ENCODE results near the gene PITPNM2. TPM values are rescaled to one million over a fixed set of nuclear protein-coding genes. Genes with fewer than 3 reads are reported as not detected.

The PITPNM2 gene
- total and polyA plus RNA-seq, 2 of the 8 experiments (the other 6 are each of a cell fraction or from before 2014, with no cell fraction given), result 0.59 to 3.4 TPM

- no peak overlapping the region for H3K18ac ChIP-seq (ENCODE audit: extremely low read depth, low read length)
- no peaks in the 10 kb centered on the region for H4K20me1 ChIP-seq (replicated peaks in 1 of 2; ENCODE audit: control insufficient read depth in 1 of 2, insufficient read depth in 2 of 2, low read length in 2 of 2)
- no peak overlapping the region for H3K56ac ChIP-seq (replicated peaks; ENCODE audit: insufficient read length, low read depth, low read length)
- no peaks in the 10 kb centered on the region for H3K23me2 ChIP-seq (ENCODE audit: low read depth, low read length)
- H2BK120ac ChIP-seq (replicated peaks; ENCODE audit: low read depth, low read length), result no peak overlapping the region
- H3K27ac ChIP-seq (ENCODE audit: low read depth, low read length), result no peak overlapping the region
- peaks cover 4 to 12% (median 6%) of the 10 kb centered on the region in 4 experiments; a peak in 6 of 7 replicates for H3K27me3 ChIP-seq (replicated peaks in 1 of 4; ENCODE audit: control insufficient read depth in 3 of 4, extremely low read depth in 1 of 4, insufficient read depth in 3 of 4, low read length in 3 of 4)
- no peak for FAIRE-seq
- H3K9me3 ChIP-seq (ENCODE audit: insufficient read depth in 2 of 2, low read depth in 1 of 2, low read length in 1 of 2), result no peaks in the 10 kb centered on the region
- H2AFZ ChIP-seq (ENCODE audit: low read length), result no peak overlapping the region
- ChIA-PET POLR2A (ENCODE audit: partially characterized antibody) (interaction anchor here (0.6 to 2.1 kb wide), 3 partner anchors 10 to 126 kb away, joined by 3 to 8 read pairs (median 4); partner anchors contain the start of genes MPHOSPH9 and MTRFR), CTCF (ENCODE audit: partially characterized antibody) (interaction anchor here (0.8 to 1.8 kb wide), 10 partner anchors 7 to 100 kb away, joined by 3 to 6 read pairs (median 3); no protein-coding TSS in a partner anchor)
- no peaks in the 10 kb centered on the region for H3K79me2 ChIP-seq (ENCODE audit: control insufficient read depth in 1 of 2, insufficient read depth in 2 of 2, low read length in 2 of 2)
- H3K4me1 ChIP-seq (replicated peaks in 1 of 4; ENCODE audit: control insufficient read depth in 3 of 4, insufficient read depth in 4 of 4, low read length in 3 of 4), result peaks cover 1 to 6% (median 4%) of the 10 kb centered on the region in 4 experiments; a peak in 4 of 7 replicates
- no peak overlapping the region for H2BK20ac ChIP-seq (ENCODE audit: low read length)
- no peak overlapping the region for H4K91ac ChIP-seq (replicated peaks; ENCODE audit: insufficient read length, low read length)
- H3K4me2 ChIP-seq (ENCODE audit: insufficient read depth in 1 of 2, low read depth in 2 of 2, low read length in 2 of 2), result no peak overlapping the region
- H3K23ac ChIP-seq (ENCODE audit: insufficient read length), result no peak overlapping the region
- H2BK12ac ChIP-seq (ENCODE audit: low read depth, low read length), result no peak overlapping the region
- no peak overlapping the region for H3K14ac ChIP-seq (ENCODE audit: insufficient read length)
- no peak for TF ChIP-seq CHD2 (IDR thresholded peaks at IDR 0.05; ENCODE audit: low read length)
- no peak for TF ChIP-seq CTBP2 (IDR thresholded peaks at IDR 0.05; ENCODE audit: borderline replicate concordance, insufficient read depth, insufficient read length, low read length)
- TF ChIP-seq GTF2F1 (IDR thresholded peaks at IDR 0.05; ENCODE audit: borderline replicate concordance, low read depth, low read length), result no peak
- no peak for TF ChIP-seq CHD1 (IDR thresholded peaks at IDR 0.05; ENCODE audit: low read depth, low read length)
- no peak for TF ChIP-seq SAP30 (IDR thresholded peaks at IDR 0.05; ENCODE audit: insufficient read depth, insufficient replicate concordance, low read length)
- TF ChIP-seq MAFK (IDR thresholded peaks at IDR 0.05; ENCODE audit: low read depth, low read length), result no peak
- no peak for TF ChIP-seq RFX5 (IDR thresholded peaks at IDR 0.05; ENCODE audit: borderline replicate concordance, low read depth, low read length)
- H3K36me3 ChIP-seq (ENCODE audit: control insufficient read depth in 2 of 4, insufficient read depth in 4 of 4, low read length in 3 of 4), result no peaks in the 10 kb centered on the region
- H3K79me1 ChIP-seq (ENCODE audit: low read depth, low read length), result no peaks in the 10 kb centered on the region
- H2BK15ac ChIP-seq (ENCODE audit: low read length), result no peak overlapping the region
- no peak overlapping the region for H2AK5ac ChIP-seq (ENCODE audit: low read depth, low read length)
- H4K5ac ChIP-seq (ENCODE audit: insufficient read length, low read depth, low read length), result no peak overlapping the region
- no peak overlapping the region for H4K8ac ChIP-seq (ENCODE audit: extremely low read depth, insufficient read depth, low read length)
- H3K4ac ChIP-seq (replicated peaks; ENCODE audit: insufficient read length, low read depth, low read length), result no peak overlapping the region
- no peak overlapping the region for H3K4me3 ChIP-seq (ENCODE audit: extremely low read depth in 1 of 4, insufficient read depth in 2 of 4, low read depth in 3 of 4, low read length in 4 of 4)
- no peak overlapping the region for H3K9ac ChIP-seq (replicated peaks in 1 of 4; ENCODE audit: extremely low read depth in 1 of 4, low read depth in 3 of 4, low read length in 3 of 4)
- no peak for DNase-seq (ENCODE audit: low read depth in 1 of 2, low spot score in 2 of 2)
- WGBS, 2 experiments (ENCODE audit: extremely low coverage in 1 of 2, insufficient coverage in 1 of 2, insufficient read length in 1 of 2, insufficient replicate concordance in 2 of 2, low coverage in 1 of 2, low lambda C conversion rate in 2 of 2, missing lambda C conversion rate in 1 of 2), result 93% methylated on average over 4 of the region's 4 CpGs; no CpG with 5 or more reads in 1 of the 2 experiments
- no peak overlapping the region for H2BK5ac ChIP-seq (ENCODE audit: low read depth, low read length)
These were observed 7.0 kb downstream of the PITPNM2 start for GRCh38 chr12:123143736-123144461.

All from H1 (cell line).